ENCODE results near the gene PROCR.

Gene PROCR

DNA sequence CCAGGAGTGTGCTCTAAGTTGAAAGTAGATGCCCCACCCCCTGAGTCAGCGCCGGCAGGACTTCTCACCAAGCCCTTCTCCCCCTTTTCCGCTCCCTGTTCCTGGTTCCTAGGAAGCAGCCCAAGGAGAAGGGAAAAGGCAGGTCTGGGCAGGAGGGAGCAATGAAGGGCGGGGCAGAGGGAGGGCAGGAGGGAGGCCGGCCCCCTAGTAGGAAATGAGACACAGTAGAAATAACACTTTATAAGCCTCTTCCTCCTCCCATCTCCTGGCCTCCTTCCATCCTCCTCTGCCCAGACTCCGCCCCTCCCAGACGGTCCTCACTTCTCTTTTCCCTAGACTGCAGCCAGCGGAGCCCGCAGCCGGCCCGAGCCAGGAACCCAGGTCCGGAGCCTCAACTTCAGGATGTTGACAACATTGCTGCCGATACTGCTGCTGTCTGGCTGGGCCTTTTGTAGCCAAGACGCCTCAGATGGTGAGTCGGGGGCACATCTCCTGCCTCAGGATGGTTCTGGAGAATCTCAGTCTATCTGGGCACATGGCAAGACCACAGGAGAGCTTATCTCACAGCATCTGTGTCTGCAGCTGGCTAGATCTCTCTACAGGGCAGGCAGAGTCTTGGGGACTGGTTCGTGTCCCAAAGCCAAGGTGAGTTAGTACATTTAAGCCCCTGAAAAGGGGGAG lies at the start of gene PROCR:
Gene PROCR, plus strand, starts transcription at position 320 of the 681 bp plus-strand sequence. Its CDS starts 83 bp downstream, at position 403.
- peak; percentile 87 for DNase-seq (ENCODE audit: low read depth)
- TF ChIP-seq, protein P1, sequence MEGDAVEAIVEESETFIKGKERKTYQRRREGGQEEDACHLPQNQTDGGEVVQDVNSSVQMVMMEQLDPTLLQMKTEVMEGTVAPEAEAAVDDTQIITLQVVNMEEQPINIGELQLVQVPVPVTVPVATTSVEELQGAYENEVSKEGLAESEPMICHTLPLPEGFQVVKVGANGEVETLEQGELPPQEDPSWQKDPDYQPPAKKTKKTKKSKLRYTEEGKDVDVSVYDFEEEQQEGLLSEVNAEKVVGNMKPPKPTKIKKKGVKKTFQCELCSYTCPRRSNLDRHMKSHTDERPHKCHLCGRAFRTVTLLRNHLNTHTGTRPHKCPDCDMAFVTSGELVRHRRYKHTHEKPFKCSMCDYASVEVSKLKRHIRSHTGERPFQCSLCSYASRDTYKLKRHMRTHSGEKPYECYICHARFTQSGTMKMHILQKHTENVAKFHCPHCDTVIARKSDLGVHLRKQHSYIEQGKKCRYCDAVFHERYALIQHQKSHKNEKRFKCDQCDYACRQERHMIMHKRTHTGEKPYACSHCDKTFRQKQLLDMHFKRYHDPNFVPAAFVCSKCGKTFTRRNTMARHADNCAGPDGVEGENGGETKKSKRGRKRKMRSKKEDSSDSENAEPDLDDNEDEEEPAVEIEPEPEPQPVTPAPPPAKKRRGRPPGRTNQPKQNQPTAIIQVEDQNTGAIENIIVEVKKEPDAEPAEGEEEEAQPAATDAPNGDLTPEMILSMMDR (conservative IDR thresholded peaks at IDR 0.05; ENCODE audit: low read length): no peak
- peak within 1 kb of the TSS; percentile 59 for H3K4me3 ChIP-seq (ENCODE audit: low read length)

DNA sequence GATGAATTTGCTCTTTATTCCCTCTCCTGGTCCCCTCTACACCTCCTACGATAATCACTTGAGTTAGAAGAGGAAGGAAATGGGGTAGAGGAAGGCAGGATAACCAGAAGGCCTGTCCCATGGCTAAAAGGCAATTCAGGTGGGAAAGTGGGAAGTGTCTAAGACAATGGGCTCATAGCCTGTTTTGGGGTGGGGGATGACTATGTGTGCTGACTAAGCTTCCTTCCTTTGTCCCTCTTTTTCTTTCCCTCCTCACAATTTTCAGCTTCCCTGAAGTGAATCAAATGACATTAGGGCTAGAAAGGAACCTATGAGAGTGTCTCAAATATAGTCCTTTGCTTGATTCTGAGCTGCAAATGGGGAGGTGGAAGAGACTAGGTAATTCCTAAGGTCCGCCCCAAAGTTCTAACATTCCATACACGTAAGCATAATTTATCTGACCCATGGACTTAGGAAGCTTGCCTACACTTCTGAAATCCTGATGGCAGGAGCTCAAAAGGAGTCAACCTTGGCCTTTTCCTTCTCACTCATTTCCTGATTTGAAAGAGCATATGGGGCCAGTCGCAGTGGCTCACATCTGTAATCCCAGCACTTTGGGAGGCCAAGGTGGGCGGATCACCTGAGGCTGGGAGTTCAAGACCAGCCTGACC lies 49.0 kb upstream of the PROCR start:
- DNase-seq (ENCODE audit: low read depth): no peak
- TF ChIP-seq, protein P1 (conservative IDR thresholded peaks at IDR 0.05; ENCODE audit: low read length): no peak
- H3K4me3 ChIP-seq (ENCODE audit: low read length): no peak overlapping the region

DNA sequence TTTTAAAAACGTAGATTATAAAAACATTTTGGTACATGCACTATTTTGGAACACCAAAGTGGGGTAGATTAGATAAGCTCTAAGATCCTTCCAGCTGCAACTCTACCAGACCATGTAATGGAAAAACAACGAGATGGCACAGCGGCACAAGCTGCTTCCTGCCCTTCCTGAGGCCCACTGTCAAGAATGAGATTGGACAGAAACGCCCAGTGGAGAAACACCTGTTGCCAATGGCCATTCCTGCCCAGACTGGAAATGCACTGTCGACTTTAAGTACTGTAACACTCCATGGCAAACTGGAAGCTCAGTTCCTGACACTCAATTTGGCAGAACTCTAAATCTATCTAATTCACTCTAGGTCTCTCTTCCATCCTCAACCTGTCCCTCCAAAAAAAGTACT lies 46.1 kb upstream of the PROCR start:
- DNase-seq (ENCODE audit: low read depth): no peak
- TF ChIP-seq, protein P1 (conservative IDR thresholded peaks at IDR 0.05; ENCODE audit: low read length): no peak
- no peak overlapping the region for H3K4me3 ChIP-seq (ENCODE audit: low read length)

DNA sequence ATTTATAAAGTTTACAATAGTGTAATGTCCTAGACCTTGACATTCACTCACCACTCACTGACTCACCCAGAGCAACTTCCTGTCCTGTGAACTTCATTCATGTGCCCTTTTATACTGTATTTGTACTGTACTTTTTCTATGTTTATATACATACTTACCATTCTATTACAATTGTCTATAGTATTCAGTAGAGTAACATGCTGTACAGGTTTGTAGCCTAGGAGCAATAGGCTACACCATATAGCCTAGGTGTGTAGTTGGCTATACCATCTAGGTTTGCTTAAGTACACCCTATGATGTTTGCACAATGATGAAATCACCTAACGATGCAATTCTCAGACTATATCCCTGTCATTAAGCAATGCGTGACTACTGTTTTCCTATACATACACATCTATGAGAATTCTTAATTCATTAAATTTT lies 42.2 kb upstream of the PROCR start:
- H3K4me3 ChIP-seq (ENCODE audit: low read length): no peak overlapping the region
- TF ChIP-seq, protein P1 (conservative IDR thresholded peaks at IDR 0.05; ENCODE audit: low read length): no peak
- DNase-seq (ENCODE audit: low read depth): no peak

DNA sequence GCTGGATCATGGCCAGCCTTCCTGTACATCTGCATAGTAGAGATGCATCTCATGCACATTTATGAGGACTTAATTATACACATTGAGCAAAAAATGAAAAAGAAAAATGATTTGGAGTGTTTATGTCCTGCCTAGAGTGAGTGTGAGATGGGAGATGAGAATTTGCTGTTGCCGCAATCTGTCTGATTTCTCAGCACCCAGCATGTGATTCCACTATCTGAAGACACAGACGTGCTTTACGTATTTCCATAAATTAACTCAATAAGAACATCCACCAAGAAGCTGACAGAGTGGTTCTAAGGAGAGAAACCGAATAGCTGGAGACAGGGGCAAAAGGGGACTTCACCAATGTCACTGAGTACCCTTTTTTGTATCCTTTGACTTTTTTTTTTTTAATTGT lies 39.9 kb upstream of the PROCR start:
- no peak for DNase-seq (ENCODE audit: low read depth)
- no peak overlapping the region for H3K4me3 ChIP-seq (ENCODE audit: low read length)
- TF ChIP-seq, protein P1 (conservative IDR thresholded peaks at IDR 0.05; ENCODE audit: low read length): no peak

DNA sequence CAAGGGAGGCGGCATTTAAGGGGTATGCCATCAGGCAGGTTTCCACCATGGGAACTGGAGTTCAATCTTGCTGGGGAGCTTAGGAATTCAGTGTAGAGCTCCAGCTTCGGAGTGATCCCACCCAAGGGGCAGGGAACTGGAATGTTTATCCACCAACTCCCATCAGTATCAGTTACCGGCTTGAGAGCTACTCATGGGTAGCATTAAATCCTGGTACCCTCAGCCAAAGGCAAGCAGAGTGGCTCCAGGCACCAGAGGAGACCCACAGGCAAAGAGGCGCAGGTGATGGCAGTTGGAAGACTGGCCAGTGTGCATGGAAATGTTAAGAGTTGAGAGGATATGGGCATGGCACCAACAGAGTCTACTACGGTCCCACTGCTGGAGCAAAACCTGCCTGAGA lies 38.8 kb upstream of the PROCR start:
- DNase-seq (ENCODE audit: low read depth): no peak
- TF ChIP-seq, protein P1 (conservative IDR thresholded peaks at IDR 0.05; ENCODE audit: low read length): no peak

DNA sequence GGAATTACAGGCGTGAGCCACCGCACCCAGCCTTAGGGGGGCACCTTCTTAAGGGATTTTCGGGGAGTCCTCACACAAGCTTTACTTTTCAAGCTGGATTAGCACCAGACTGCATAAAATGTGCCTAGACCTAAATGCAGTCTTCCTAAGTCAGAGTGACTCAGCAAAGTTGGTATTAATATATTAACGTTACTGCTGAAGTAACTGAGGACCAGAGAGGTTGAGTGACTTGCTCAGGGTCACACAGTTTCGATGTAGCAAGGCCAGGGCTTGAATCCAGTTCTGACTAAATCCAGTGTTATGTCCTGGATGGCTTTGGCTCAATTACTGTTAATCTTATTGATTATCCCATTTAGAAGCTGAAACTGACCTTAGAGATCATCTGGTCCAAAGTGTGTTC lies 38.1 kb upstream of the PROCR start:
- TF ChIP-seq, protein P1 (conservative IDR thresholded peaks at IDR 0.05; ENCODE audit: low read length): no peak
- DNase-seq (ENCODE audit: low read depth): no peak
- no peak overlapping the region for H3K4me3 ChIP-seq (ENCODE audit: low read length)

More for the DNA sequence above, 38.8 kb upstream of the PROCR start:
- no peak overlapping the region for H3K4me3 ChIP-seq (ENCODE audit: low read length)

Measured in AG10803 (cell line).